Hematopoietic multipotent progenitor cell treated with erythropoietin and hydrocortisone succinate and interleukin-3 and kit ligand, for 17 days (in vitro differentiated cells): ENCODE data around the gene GRM7.

ENCODE experiments used
- DNase-seq: peaks from one replicate; pipeline ENCODE4 v3.0.0-alpha.2; 2015; ENCODE audit warnings: low spot score

Gene GRM7

GRCh38 chr3:7504886-7505775, 644.2 kb downstream of the GRM7 start:
- no peak for DNase-seq

- no peak for DNase-seq
Observed at GRCh38 chr3:7506606-7507180, 645.8 kb downstream of the GRM7 start.

- DNase-seq: no peak
Observed at GRCh38 chr3:7508821-7509220, 647.9 kb downstream of the GRM7 start.

- no peak for DNase-seq
Observed at GRCh38 chr3:7512048-7512447, 651.1 kb downstream of the GRM7 start.

GRCh38 chr3:7518026-7518425, 657.1 kb downstream of the GRM7 start:
- DNase-seq: no peak

- no peak for DNase-seq
Observed at GRCh38 chr3:7518456-7518855, 657.5 kb downstream of the GRM7 start.

- no peak for DNase-seq
Observed at GRCh38 chr3:7520059-7520458, 659.1 kb downstream of the GRM7 start.

GRCh38 chr3:7520593-7520992, 659.7 kb downstream of the GRM7 start:
- DNase-seq: no peak

- no peak for DNase-seq
Observed at GRCh38 chr3:7536510-7536909, 675.6 kb downstream of the GRM7 start.

GRCh38 chr3:7536921-7537320, 676.0 kb downstream of the GRM7 start:
- no peak for DNase-seq

- no peak for DNase-seq
Observed at GRCh38 chr3:7543294-7543880, 682.5 kb downstream of the GRM7 start.

GRCh38 chr3:7545334-7545733, 684.4 kb downstream of the GRM7 start:
- no peak for DNase-seq

- no peak for DNase-seq
Observed at GRCh38 chr3:7546253-7546652, 685.3 kb downstream of the GRM7 start.

- no peak for DNase-seq
Observed at GRCh38 chr3:7547826-7548225, 686.9 kb downstream of the GRM7 start.

- no peak for DNase-seq
Observed at GRCh38 chr3:7562892-7563291, 702.0 kb downstream of the GRM7 start.

GRCh38 chr3:7565574-7565973, 704.7 kb downstream of the GRM7 start:
- no peak for DNase-seq

GRCh38 chr3:7567160-7567559, 706.2 kb downstream of the GRM7 start:
- DNase-seq: no peak

- no peak for DNase-seq
Observed at GRCh38 chr3:7568526-7569184, 707.7 kb downstream of the GRM7 start.

GRCh38 chr3:7573330-7573729, 712.4 kb downstream of the GRM7 start:
- DNase-seq: no peak

GRCh38 chr3:7574435-7574834, 713.5 kb downstream of the GRM7 start:
- DNase-seq: no peak

GRCh38 chr3:7576071-7576470, 715.2 kb downstream of the GRM7 start:
- no peak for DNase-seq

GRCh38 chr3:7576506-7576905, 715.6 kb downstream of the GRM7 start:
- no peak for DNase-seq

GRCh38 chr3:7577513-7577912, 716.6 kb downstream of the GRM7 start:
- no peak for DNase-seq
